HepG2 (cell line): ENCODE results near the gene CTNNA2.

Experiments used
- CTCF ChIP-seq: sonication (generic); formaldehyde crosslinking; IDR thresholded peaks from 2 replicates; pipeline ENCODE4 v1.5.0; 2020; ENCODE audit warnings: mild to moderate bottlenecking, missing genetic modification reagents, moderate library complexity
- EP300 ChIP-seq, 3 experiments: sonication (generic) in 1 of 3; formaldehyde crosslinking in 1 of 3; IDR thresholded peaks; 2 replicates each; pipeline versions ENCODE4 v1.5.1 to v1.6.1; 2011 to 2020; ENCODE audit warnings: low read depth in 2 of 3, low read length in 2 of 3, borderline replicate concordance in 1 of 3, improper control_type of control experiment in 1 of 3, mild to moderate bottlenecking in 1 of 3, missing genetic modification reagents in 1 of 3, moderate library complexity in 1 of 3
- HDAC2 ChIP-seq: sonication (generic); formaldehyde crosslinking; IDR thresholded peaks from 2 replicates; pipeline ENCODE4 v1.4.0; 2020; ENCODE audit warnings: missing genetic modification reagents
- PATZ1 ChIP-seq: sonication (generic); formaldehyde crosslinking; IDR thresholded peaks from 2 replicates; pipeline ENCODE4 v1.4.0; 2020; ENCODE audit warnings: missing genetic modification reagents
- POLR2AphosphoS5 ChIP-seq: IDR thresholded peaks from 2 replicates; pipeline ENCODE4 v1.6.1; 2012; ENCODE audit warnings: low read depth, low read length
- POLR2G ChIP-seq: fragments of 200-400 bp; formaldehyde crosslinking; IDR thresholded peaks from 2 replicates; pipeline ENCODE4 v1.6.1; 2018; ENCODE audit warnings: mild to moderate bottlenecking, low read depth, low read length, moderate library complexity
- RNF2 ChIP-seq: fragments of 450-650 bp; conservative IDR thresholded peaks from 2 replicates; pipeline ENCODE4 v1.6.1; 2016; ENCODE audit warnings: low read depth
- TBP ChIP-seq: sonication (generic); formaldehyde crosslinking; IDR thresholded peaks from 2 replicates; pipeline ENCODE4 v1.5.0; 2020; ENCODE audit warnings: missing genetic modification reagents
- USF2 ChIP-seq, 2 experiments: sonication (generic) in 1 of 2; formaldehyde crosslinking in 1 of 2; IDR thresholded peaks; 2 replicates each; pipeline versions ENCODE4 v1.5.1 to v1.6.1; 2011 to 2020; ENCODE audit warnings: borderline replicate concordance in 1 of 2, low read depth in 1 of 2, low read length in 1 of 2, mild to moderate bottlenecking in 1 of 2, missing genetic modification reagents in 1 of 2, moderate library complexity in 1 of 2
- ZBTB10 ChIP-seq: sonication (generic); formaldehyde crosslinking; IDR thresholded peaks from 2 replicates; pipeline ENCODE4 v1.4.0; 2020; ENCODE audit warnings: missing genetic modification reagents, borderline replicate concordance
- ZNF276 ChIP-seq: sonication (generic); formaldehyde crosslinking; IDR thresholded peaks from 2 replicates; pipeline ENCODE4 v1.4.0; 2020; ENCODE audit warnings: mild to moderate bottlenecking, low read depth, missing genetic modification reagents

- TF ChIP-seq CTCF (no peak), PATZ1 (CRISPR knock-in tag) (no peak), TBP (CRISPR knock-in tag) (no peak), EP300 (IDR thresholded peaks at IDR 0.05; ENCODE audit: low read depth in 2 of 2, low read length in 2 of 2) (no peak), EP300 (CRISPR knock-in tag; IDR thresholded peaks at IDR 0.05; ENCODE audit: borderline replicate concordance) (no peak), POLR2G (no peak), ZBTB10 (CRISPR knock-in tag) (no peak), ZNF276 (CRISPR knock-in tag) (no peak), RNF2 (no peak), HDAC2 (CRISPR knock-in tag) (no peak), POLR2AphosphoS5 (no peak), USF2 (IDR thresholded peaks at IDR 0.05; ENCODE audit: low read depth, low read length) (no peak), USF2 (CRISPR knock-in tag; IDR thresholded peaks at IDR 0.05; ENCODE audit: borderline replicate concordance) (no peak)
Observed at GRCh38 chr2:80363330-80363729, 850.5 kb downstream of the CTNNA2 start.
